Stimulated activated CD4-positive, alpha-beta T cell treated with anti-CD3 and anti-CD28 coated beads, Interleukin-4, amount 100 ng/mL, for 48 hours (primary cell): ENCODE data around the gene INHA.

ENCODE experiments used
- DNase-seq, 2 donors: peaks; one replicate each; pipeline ENCODE4 v3.0.0-alpha.2; 2020; ENCODE audit warnings: low read depth in 2 of 2

Gene INHA

DNA sequence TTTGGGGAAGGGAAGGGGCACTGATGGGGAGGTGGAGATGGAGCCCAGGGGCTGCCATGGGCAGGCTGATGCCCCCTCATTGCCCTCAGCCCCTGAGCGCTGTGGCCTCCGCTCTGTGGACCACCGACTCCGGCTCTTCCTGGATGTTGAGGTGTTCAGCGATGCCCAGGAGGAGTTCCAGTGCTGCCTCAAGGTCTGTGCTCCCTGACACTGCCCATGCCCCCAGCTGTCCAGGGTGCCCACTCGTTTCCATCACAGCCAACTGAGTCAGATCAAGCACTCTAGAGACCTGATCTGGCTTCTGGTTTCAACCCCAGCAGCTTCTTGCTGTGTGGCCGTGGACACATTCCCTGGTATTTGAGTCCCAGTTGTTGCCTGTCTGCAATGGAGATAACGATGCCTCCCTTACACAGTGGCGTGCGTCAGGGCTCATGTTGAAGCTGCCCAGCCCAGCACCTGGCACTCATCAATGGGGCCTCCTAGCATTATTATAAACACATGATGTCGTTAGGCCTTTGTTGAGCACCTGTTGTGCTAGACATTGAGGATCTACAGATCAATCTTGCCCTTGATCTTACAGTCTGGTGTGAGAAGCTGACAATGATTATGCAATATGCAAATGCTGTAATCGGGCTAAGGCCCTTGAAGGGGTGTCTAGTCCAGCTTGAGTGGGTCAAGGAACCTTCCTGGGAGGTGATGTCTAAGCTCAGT is 39.9 kb downstream of the INHA start:
- no peak for DNase-seq

DNA sequence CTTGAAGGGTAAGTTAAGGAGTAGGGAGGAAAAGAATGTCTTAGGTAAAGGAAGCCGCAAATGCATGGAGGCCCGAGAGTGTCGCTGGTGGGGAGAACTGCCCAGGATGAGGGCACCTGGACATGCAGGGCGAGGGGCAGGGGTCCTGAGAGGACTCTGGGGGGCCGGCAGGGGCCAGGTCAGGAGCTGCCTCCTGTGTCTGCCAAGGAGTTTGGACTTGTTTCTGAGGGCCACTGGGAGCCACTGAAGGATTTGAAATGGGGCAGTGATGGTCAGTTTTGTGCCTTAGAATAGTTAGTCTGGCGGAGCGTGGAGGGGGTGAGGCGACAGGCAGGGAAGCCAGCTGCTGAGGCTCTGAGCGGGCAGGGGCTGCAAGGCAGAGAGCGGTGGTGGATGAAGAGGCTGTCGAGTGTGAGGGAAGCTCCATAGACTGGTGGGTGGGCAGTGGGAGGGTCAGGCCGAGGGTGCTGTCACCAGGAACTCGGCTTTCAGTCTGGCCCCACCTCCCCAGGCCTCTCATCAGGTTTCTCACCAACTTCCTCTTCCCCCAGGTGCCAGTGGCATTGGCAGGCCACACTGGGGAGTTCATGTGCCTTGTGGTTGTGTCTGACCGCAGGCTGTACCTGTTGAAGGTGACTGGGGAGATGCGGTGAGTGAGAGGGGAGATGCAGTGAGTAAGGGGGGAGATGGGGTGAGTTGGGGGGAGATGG is 40.6 kb downstream of the INHA start:
- DNase-seq, result no peak

DNA sequence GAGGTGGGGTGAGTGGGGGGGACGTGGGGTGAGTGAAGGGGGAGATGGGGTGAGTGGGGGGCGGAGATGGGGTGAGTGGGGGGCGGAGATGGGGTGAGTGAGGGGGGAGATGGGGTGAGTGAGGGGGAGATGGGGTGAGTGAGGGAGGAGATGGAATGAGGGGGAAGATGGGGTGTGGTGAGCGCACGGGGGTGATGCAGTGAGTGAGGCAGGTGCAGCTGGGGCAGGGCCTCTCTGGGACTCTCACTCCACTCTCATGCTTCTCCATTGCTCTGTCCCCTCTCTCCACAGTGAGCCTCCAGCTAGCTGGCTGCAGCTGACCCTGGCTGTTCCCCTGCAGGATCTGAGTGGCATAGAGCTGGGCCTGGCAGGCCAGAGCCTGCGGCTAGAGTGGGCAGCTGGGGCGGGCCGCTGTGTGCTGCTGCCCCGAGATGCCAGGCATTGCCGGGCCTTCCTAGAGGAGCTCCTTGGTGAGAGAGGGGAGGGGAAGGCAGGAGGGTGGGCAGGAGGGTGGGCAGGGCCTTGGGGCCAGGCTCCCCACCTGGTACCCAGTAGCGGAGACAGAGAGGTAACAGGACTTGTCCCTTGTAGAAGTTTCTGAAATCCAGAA is 41.5 kb downstream of the INHA start:
- DNase-seq, result no peak

DNA sequence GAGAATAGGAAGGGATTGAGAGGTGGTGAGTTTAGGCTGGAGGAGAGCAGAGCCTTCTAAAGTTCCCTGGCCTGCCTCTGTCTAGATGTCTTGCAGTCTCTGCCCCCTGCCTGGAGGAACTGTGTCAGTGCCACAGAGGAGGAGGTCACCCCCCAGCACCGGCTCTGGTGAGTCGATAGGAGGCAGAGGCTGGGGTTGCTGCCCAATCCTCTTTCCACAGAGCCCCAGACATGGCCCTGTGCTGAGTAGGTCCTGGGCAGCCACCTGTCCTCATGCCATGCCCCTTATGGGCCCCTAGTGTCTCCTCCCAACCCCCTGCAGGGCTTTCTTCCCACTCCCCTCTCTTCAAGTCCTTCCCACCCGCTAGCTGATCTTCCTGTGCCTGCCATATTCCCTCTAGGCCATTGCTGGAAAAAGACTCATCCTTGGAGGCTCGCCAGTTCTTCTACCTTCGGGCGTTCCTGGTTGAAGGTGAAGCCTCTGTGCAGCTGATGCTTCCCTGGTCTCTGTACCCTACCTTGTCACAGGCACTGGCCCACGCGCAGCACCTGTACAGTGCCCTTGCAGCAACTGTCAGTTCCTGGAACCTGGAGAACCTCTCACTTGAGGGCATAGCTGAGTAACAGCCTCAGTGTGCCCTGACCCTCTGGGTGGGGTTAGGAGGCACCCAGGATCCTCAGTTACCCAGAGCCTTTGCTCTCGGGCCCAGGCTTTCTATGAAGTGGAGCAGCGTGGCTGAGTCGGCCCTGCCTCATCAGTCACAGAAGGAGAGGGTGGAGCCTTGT is 42.2 kb downstream of the INHA start:
- no peak for DNase-seq

DNA sequence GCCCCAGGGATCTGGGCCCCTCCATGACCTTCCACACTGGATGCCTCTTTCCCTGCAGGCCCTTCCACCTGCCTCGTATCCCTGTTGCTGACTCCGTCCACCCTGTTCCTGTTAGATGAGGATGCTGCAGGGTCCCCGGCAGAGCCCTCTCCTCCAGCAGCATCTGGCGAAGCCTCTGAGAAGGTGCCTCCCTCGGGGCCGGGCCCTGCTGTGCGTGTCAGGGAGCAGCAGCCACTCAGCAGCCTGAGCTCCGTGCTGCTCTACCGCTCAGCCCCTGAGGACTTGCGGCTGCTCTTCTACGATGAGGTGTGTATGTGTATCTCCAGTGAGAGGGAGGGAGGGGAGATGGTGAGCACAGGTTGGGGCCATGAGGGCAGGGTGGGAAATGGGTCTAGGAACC is 42.9 kb downstream of the INHA start:
- no peak for DNase-seq

DNA sequence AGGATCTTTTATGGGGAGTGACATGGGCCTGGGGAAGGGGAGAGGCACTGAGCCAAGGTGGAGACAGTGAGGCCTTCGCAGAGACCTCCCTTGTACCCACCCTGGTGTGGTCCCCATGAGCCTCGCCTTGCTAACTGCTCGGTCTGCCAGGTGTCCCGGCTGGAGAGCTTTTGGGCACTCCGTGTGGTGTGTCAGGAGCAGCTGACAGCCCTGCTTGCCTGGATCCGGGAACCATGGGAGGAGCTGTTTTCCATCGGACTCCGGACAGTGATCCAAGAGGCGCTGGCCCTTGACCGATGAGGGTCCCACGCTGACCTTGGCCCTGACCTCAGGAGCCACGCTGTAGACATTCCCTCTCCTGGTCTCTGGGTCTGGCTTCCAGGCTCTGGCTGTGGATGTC is 43.8 kb downstream of the INHA start:
- no peak for DNase-seq

DNA sequence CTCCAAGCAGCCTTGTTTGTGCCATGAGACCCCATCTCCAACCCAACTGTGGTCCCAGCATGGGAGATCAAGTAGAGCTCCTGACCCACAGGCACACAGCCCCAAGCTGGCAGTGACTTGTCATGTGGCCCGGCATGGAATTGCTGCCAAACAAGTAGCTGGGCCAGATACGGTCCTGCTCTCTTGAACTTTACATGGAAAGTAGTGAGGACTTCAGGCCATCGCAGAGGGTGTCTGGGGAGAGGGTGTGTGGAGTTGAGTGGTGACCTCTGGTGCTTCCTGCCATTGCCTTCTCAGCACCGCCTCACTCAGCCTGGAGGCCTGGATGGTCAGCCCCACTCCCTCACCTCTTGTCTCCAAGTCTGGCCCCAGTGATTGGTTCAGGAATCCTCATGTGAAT is 44.4 kb downstream of the INHA start:
- no peak for DNase-seq

DNA sequence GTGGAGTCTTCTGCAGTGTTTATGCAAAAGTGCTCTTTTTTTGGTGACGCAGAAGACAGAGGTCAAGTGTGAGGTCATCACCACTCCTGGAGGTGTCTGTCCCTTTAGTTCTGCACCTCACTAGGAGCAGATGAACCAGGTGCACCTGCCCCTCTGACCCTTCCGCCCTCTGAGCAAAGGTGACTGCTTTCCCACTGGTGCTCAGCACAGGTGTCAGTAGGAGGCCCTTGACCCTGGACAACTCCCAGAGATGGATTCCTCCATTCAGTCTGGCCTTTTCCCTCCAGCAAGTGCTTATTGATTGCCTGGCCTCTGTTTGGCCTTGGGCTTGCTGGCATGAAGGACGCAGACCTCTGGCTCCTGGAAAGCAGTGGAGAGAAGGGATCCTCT is 46.6 kb downstream of the INHA start:
- no peak for DNase-seq

DNA sequence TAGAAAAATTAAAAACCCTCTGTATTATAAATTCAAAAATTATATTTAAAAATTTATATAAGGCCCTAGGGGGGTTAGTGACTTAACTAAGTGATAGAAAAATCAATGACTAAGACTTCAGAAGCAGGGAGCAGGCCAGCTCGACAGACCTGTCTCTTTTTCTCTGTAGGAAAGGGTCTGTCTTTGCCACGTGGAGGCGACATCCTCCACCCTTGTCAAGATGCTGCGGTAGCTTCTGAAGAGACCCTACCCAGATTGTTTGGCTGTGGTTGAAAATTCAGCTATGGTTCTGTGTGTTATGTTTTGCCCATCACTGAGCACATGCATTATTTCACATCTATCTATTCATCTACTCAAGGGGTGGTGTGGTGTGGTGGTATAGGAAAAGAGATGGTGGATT is 47.1 kb downstream of the INHA start:
- no peak for DNase-seq

DNA sequence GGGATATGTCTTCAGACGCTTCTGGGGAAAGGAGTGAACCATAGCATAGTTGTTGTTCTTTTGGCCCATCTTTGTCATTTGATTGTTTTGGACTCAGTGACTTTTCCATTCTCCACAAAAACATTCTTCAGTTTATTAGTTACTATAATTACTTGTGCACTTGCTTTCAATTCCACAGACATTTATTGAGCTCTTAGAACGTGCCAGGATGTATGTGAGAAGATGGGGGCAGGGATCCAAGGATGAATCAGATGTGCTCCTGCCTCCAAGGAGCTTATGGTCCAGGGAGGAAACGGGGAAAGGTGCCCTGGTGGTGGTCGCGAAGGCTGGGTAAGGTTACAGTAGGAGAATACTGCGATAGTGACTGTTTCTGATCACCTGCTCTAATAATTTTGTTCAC is 48.4 kb downstream of the INHA start:
- no peak for DNase-seq

DNA sequence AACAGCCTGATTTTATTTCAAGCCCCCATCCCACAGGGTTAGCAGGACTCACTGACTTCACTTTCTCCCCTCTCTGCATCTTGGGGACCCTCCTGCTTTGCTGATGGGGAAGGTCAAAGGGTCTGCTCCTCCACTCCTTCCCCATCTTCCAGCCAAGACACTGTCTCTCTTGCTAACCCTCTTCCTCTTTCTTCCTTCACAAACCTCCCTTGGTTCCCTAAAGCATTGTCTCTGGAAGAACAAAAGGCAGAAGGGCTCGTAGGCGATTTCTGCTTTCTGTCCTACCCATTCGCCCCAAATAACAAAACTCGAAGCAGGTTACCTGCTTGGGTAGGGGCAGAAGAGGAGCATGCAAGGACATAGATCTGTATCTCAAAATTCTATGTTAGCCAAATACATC is 49.8 kb downstream of the INHA start:
- no peak for DNase-seq

DNA sequence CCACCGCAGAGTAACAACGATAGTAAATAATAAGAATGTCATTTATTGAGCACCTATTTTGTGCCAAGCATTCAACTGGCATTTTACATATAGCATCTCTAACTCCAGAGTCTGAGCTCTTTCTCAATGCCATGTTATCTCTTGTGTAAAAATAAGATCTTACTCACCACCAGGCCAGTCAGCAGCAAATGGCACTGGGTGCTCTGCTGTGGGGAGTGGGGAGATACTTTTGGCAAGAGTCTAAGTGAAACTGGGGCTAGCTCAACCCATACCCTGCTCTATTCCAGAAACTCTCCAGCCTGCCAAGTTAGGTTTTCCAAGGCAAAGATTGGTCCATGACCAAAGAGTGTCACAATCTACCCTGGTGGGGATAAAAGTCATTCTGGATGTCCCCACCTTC is 50.4 kb downstream of the INHA start:
- DNase-seq, result no peak

DNA sequence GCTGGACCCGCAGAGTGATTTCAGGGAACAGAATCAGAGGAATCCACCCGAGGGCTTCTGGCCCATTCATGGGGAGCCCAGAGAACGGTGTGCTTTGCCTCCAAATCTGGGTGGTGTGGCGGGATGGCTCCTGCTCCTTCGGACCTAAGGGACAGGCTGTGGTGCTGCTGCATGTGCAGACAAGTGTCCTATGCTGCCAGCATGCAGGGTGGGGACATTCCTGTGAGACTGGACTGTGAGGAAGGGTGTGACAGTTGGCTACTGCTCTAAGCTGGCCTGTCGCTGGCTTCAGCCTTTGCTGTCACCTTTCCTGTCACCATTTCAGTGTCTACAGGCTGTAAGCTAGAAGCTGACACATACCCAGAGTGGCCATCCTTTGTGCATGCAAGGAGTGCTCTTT is 52.5 kb downstream of the INHA start:
- no peak for DNase-seq

DNA sequence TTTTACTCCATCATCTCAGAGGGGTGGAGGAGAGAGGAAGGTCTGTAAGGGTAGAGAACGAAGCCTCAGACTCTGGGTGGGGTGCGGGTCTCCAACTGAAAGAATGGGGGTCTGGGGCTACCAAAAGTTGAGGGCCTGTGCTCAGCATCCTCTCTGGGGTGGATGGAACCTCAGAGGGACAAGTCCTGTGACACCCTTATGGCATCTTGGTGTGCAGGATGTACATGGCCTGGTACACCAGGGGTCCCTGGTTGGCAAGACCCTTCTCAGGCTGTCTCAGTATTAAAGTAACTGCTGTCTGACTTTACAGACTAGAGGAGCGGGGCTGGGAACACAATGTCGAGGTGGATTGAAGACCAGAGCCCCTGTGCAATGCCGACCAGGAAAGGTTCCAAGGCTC is 53.1 kb downstream of the INHA start:
- no peak for DNase-seq
